Esophagus (tissue), 2 donors: Measurements from ENCODE around the gene DRC3. TPM values are rescaled to one million over a fixed set of nuclear protein-coding genes. Genes with fewer than 3 reads are reported as not detected.
"Not testable (repeated sequence)": the region's sequence is repeated elsewhere in the genome, so short reads cannot be mapped to it uniquely, and the experiment has no call there.

Experiments
- H3K27ac ChIP-seq, 2 donors: one replicate each; pipeline ENCODE4 v1.5.1; 2013; ENCODE audit warnings: low read depth in 2 of 2, mild to moderate bottlenecking in 2 of 2, inconsistent platforms in 1 of 2, low read length in 1 of 2, moderate library complexity in 1 of 2
- H3K27me3 ChIP-seq, 2 donors: one replicate each; pipeline ENCODE4 v1.6.1; 2013; ENCODE audit warnings: low read length in 2 of 2, control low read depth in 1 of 2, mild to moderate bottlenecking in 1 of 2; ENCODE audit not compliant: insufficient read depth in 2 of 2, control insufficient read depth in 1 of 2
- H3K36me3 ChIP-seq, 2 donors: one replicate each; pipeline ENCODE4 v1.6.1; 2013; ENCODE audit warnings: low read length in 1 of 2; ENCODE audit not compliant: control insufficient read depth in 2 of 2, insufficient read depth in 2 of 2
- H3K4me1 ChIP-seq, 2 donors: one replicate each; pipeline ENCODE4 v1.6.1; 2013; ENCODE audit warnings: low read length in 1 of 2; ENCODE audit not compliant: control insufficient read depth in 2 of 2, insufficient read depth in 2 of 2
- H3K4me3 ChIP-seq, 2 donors: one replicate each; pipeline ENCODE4 v1.5.1; 2013; ENCODE audit warnings: low read length in 2 of 2, mild to moderate bottlenecking in 2 of 2, low read depth in 1 of 2, moderate library complexity in 1 of 2
- H3K9me3 ChIP-seq, 2 donors: one replicate each; pipeline ENCODE4 v1.6.1; 2013; ENCODE audit warnings: mild to moderate bottlenecking in 2 of 2, low read depth in 1 of 2, low read length in 1 of 2, moderate library complexity in 1 of 2; ENCODE audit not compliant: control insufficient read depth in 2 of 2, insufficient read depth in 1 of 2
- WGBS, 2 donors: extraction: QIAGEN DNeasy Blood & Tissue Kit; methylation state at CpG; one replicate each; pipeline ENCODE4 v1.1.7; 2013; 5-methylcytosine and 5-hydroxymethylcytosine counted together
- polyA plus RNA-seq, 2 donors: library from polyadenylated mRNA; stranded (reverse); fragments of 200-250 nt; gene quantifications; one replicate each; pipeline ENCODE4 v1.2.3, GENCODE V29; 2013
- donor health status: healthy with polysubstance abuse.
- donor health status: Bipolar disorder and iron deficiency.

The DRC3 gene
- polyA plus RNA-seq, 2 donors, result 0.72 to 1.4 TPM

DNA sequence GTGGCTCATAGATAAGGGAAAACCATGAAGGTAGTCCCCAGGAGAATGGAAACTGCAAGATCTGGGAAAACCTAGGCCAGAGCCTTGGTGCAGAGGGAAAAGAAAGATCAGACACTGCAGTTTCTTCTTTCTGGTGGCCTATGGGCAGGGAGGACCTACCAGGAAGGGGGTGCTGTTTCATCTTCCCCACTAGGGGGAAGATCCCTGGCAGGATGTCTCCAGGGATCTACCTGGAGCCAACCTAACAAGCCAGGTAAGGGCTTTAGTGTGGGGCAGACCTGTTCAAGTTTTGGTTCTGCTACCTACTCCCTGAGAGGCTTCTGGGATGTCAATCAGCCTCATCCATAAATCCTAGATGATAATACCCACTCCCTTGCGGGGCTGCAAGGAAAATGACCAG is 21.9 kb upstream of the DRC3 start:
- H3K36me3 ChIP-seq, result peaks cover 0 to 8% of the 10 kb centered on the region in 2 donors
- H3K9me3 ChIP-seq, result no peaks in the 10 kb centered on the region
- WGBS, 2 donors, result 76 to 84% methylated on average over 1 of the region's 1 CpG
- H3K4me3 ChIP-seq, result no peak overlapping the region
- no peaks in the 10 kb centered on the region for H3K27me3 ChIP-seq
- H3K27ac ChIP-seq, result peak overlapping the region; percentile 62 to 81
- H3K4me1 ChIP-seq, result peaks cover 7 to 14% of the 10 kb centered on the region in 2 donors

DNA sequence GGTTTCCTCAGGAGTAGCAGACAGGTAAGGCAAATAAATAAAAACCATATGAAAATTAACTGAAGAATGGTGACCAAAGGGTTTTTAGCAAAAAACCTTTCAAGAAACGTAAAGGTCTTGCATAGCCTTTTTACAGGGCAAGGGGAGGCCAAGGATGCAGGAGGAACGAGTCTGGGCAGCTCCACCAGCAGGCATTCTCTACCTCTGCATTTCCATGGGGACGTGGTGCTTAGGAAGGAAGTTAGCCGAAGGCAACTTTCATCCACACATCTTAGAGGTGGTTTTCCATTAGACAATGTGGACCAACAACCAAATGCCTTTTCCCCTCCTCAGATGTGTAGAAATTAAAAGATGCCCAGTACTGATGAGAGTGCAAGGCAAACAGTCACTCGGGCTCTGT is 21.1 kb upstream of the DRC3 start:
- WGBS, 2 donors, result 52 to 76% methylated on average over 5 of the region's 5 CpGs
- H3K4me3 ChIP-seq, result no peak overlapping the region
- H3K27ac ChIP-seq, result peak overlapping the region; percentile 62 to 67
- peaks cover 7 to 14% of the 10 kb centered on the region in 2 donors for H3K4me1 ChIP-seq
- no peaks in the 10 kb centered on the region for H3K9me3 ChIP-seq
- no peaks in the 10 kb centered on the region for H3K27me3 ChIP-seq
- H3K36me3 ChIP-seq, result peaks cover 0 to 9% of the 10 kb centered on the region in 2 donors

- H3K4me3 ChIP-seq, result no peak overlapping the region
- peaks cover 9 to 16% of the 10 kb centered on the region in 2 donors for H3K4me1 ChIP-seq
- peaks cover 0 to 13% of the 10 kb centered on the region in 2 donors for H3K36me3 ChIP-seq
- H3K27ac ChIP-seq, result no peak overlapping the region
- no peaks in the 10 kb centered on the region for H3K9me3 ChIP-seq
- 95 to 97% methylated on average over 3 of the region's 3 CpGs for WGBS, 2 donors
- no peaks in the 10 kb centered on the region for H3K27me3 ChIP-seq
Measured at GRCh38 chr17:17952691-17953090, 20.0 kb upstream of the DRC3 start.

- 95 to 98% methylated on average over 3 of the region's 3 CpGs for WGBS, 2 donors
- H3K27ac ChIP-seq, result no peak overlapping the region
- H3K4me1 ChIP-seq, result peaks cover 4 to 18% of the 10 kb centered on the region in 2 donors
- no peak overlapping the region for H3K4me3 ChIP-seq
- no peaks in the 10 kb centered on the region for H3K9me3 ChIP-seq
- no peaks in the 10 kb centered on the region for H3K27me3 ChIP-seq
- H3K36me3 ChIP-seq, result peaks cover 0 to 13% of the 10 kb centered on the region in 2 donors
Measured at GRCh38 chr17:17954079-17954478, 18.6 kb upstream of the DRC3 start.

- H3K9me3 ChIP-seq, H3K4me3 ChIP-seq, H3K27ac ChIP-seq, H3K27me3 ChIP-seq: not testable (repeated sequence)
- H3K4me1 ChIP-seq, result peaks cover 8 to 15% of the 10 kb centered on the region in 2 donors
- WGBS, 2 donors, result 97 to 98% methylated on average over 12 of the region's 12 CpGs
- peaks cover 0 to 13% of the 10 kb centered on the region in 2 donors for H3K36me3 ChIP-seq
Measured at GRCh38 chr17:17955790-17956341, 16.8 kb upstream of the DRC3 start.

DNA sequence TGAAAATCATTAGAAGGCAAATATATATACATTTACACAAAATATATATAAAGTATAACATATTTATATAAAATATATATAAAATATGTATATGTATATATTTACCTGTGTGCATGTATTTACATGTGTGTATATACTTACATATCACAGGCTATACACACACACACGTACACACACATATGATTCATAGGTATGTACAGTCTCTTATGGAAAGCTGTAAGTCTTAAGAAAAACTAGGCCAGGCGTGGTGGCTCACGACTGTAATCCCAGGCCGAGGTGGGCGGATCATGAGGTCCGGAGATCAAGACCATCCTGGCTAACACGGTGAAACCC is 15.1 kb upstream of the DRC3 start:
- Histone ChIP-seq H3K4me3 (no peak overlapping the region), H3K4me1 (peaks cover 6 to 11% of the 10 kb centered on the region in 2 donors), H3K36me3 (peaks cover 0 to 13% of the 10 kb centered on the region in 2 donors), H3K9me3 (no peaks in the 10 kb centered on the region), H3K27ac (peak overlapping the region; percentile 85 to 86), H3K27me3 (no peaks in the 10 kb centered on the region)
- WGBS, 2 donors, result 65 to 71% methylated on average over 7 of the region's 7 CpGs

- no peaks in the 10 kb centered on the region for H3K9me3 ChIP-seq
- peaks cover 6 to 11% of the 10 kb centered on the region in 2 donors for H3K4me1 ChIP-seq
- H3K4me3 ChIP-seq, result no peak overlapping the region
- H3K27ac ChIP-seq, result peak overlapping the region; percentile 85 to 86
- H3K27me3 ChIP-seq, result no peaks in the 10 kb centered on the region
- H3K36me3 ChIP-seq, result peaks cover 0 to 9% of the 10 kb centered on the region in 2 donors
- 71 to 72% methylated on average over 5 of the region's 5 CpGs for WGBS, 2 donors
Measured at GRCh38 chr17:17958982-17959381, 13.7 kb upstream of the DRC3 start.

- H3K4me1 ChIP-seq, result peaks cover 6 to 11% of the 10 kb centered on the region in 2 donors
- no peaks in the 10 kb centered on the region for H3K27me3 ChIP-seq
- H3K9me3 ChIP-seq, result no peaks in the 10 kb centered on the region
- WGBS, 2 donors, result 25 to 31% methylated on average over 7 of the region's 7 CpGs
- peak overlapping the region; percentile 85 to 86 for H3K27ac ChIP-seq
- H3K4me3 ChIP-seq, result peak overlapping the region in 1 of 2 donors; percentile 7
- peaks cover 0 to 9% of the 10 kb centered on the region in 2 donors for H3K36me3 ChIP-seq
Measured at GRCh38 chr17:17959520-17960361, 12.9 kb upstream of the DRC3 start.

DNA sequence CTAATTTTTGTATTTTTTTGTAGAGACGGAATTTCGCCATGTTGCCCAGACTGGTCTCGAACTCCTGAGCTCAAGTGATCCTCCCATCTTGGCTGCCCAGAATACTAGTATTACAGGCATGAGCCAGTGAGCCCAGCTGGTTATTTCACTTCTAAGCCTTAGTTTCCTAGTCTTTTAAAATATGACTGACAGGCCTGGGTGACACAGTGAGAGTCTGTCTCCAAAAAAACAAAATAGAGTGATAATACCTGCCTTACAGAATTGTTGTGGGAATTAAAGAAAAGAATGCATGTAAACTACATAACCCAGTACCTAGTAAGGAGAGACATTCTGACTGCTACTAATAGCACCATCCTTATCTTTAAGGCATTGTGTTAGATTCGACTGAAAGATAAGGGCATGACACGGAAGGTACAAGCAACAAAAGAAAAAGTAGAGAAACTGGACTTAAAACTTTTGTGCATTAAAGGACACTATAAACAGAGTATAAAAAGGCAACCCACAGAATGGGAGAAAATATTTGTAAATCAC is 12.1 kb upstream of the DRC3 start:
- no peak overlapping the region for H3K4me3 ChIP-seq
- peak overlapping the region; percentile 62 to 85 for H3K27ac ChIP-seq
- no peaks in the 10 kb centered on the region for H3K9me3 ChIP-seq
- H3K27me3 ChIP-seq, result no peaks in the 10 kb centered on the region
- H3K4me1 ChIP-seq, result peaks cover 6 to 11% of the 10 kb centered on the region in 2 donors
- H3K36me3 ChIP-seq, result peaks cover 0 to 7% of the 10 kb centered on the region in 2 donors
- WGBS, 2 donors, result 76 to 85% methylated on average over 5 of the region's 5 CpGs
